Transverse colon (tissue), 4 donors: Measurements from ENCODE around the gene RPS4Y1.

ENCODE experiments used
- POLR2AphosphoS5 ChIP-seq, 3 donors: sonication (generic); formaldehyde crosslinking; IDR thresholded peaks; one replicate each; pipeline ENCODE4 v1.6.1; 2016; ENCODE audit warnings: antibody characterized with exemption in 3 of 3
- TF ChIP-seq, protein P1 (sequence below), 5 experiments: fragments of 200-600 bp in 3 of 5; fragments of 450-650 bp in 2 of 5; sonication (generic) in 3 of 5; IDR thresholded peaks; 1 replicate in 2 of 5; 2 replicates in 3 of 5; pipeline ENCODE4 v1.5.1; 2016 to 2017; ENCODE audit warnings: antibody characterized with exemption in 5 of 5, inconsistent platforms in 3 of 5, mild to moderate bottlenecking in 2 of 5, moderate library complexity in 1 of 5

DNA sequence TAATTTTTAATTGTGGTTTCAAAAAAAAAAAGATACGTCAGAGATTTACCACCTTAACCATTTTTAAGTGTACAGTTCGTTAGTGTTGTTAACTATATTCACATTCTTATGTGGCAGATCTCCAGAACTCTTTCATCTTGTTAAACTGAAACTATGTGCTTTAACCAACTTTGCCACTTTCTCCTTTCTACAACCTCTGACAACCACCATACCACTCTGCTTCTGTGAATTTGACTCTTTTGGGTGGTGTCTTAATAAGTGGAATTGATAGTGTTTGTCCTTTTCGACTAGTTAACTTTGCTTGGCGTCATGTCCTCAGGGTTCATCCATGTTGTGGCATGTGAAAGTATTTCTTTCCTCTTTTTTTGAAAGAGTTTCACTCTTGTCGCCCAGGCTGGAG is 15.7 kb downstream of the RPS4Y1 start:
- TF ChIP-seq, protein P1, sequence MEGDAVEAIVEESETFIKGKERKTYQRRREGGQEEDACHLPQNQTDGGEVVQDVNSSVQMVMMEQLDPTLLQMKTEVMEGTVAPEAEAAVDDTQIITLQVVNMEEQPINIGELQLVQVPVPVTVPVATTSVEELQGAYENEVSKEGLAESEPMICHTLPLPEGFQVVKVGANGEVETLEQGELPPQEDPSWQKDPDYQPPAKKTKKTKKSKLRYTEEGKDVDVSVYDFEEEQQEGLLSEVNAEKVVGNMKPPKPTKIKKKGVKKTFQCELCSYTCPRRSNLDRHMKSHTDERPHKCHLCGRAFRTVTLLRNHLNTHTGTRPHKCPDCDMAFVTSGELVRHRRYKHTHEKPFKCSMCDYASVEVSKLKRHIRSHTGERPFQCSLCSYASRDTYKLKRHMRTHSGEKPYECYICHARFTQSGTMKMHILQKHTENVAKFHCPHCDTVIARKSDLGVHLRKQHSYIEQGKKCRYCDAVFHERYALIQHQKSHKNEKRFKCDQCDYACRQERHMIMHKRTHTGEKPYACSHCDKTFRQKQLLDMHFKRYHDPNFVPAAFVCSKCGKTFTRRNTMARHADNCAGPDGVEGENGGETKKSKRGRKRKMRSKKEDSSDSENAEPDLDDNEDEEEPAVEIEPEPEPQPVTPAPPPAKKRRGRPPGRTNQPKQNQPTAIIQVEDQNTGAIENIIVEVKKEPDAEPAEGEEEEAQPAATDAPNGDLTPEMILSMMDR (IDR thresholded peaks at IDR 0.05): no peak
- no peak for TF ChIP-seq POLR2AphosphoS5 (IDR thresholded peaks at IDR 0.05)
